DOHH2 (cell line): ENCODE measurements around the gene P3H1.

ENCODE experiments used
- CTCF ChIP-seq: fragments of 200-600 bp; sonication (generic); IDR thresholded peaks from one replicate; pipeline ENCODE4 v1.5.1; 2014; ENCODE audit warnings: antibody characterized with exemption, mild to moderate bottlenecking, low read depth, low read length; ENCODE audit not compliant: poor library complexity, severe bottlenecking
- EZH2phosphoT487 ChIP-seq: fragments of 200-600 bp; sonication (generic); IDR thresholded peaks from 2 replicates; pipeline ENCODE4 v1.6.1; 2017; ENCODE audit warnings: borderline replicate concordance, mild to moderate bottlenecking, antibody characterized with exemption, low read length, moderate library complexity, mixed read lengths

DNA sequence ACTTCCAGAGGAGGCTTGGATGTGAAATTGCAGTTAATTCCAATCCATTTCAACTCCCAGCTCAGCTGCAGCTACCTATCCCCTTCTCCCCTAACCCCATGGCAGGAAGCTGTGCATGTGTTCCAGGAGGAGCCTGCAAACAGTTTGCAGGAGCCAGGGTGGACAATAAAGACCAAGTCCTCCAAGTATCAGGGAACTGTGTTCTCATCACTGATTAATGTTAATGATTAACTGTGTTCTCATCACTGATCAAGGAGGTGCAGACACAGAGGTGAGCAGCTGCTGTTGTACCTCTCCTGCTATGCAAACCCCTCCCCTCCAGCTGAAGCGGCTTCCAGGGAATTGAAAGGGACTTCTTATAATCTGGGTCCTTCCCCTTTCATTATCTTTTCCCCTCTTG, 46.0 kb downstream of the P3H1 start:
- TF ChIP-seq CTCF (no peak), EZH2phosphoT487 (no peak)
